ENCODE results near the gene PRKACG. TPM values are rescaled to one million over a fixed set of nuclear protein-coding genes. Genes with fewer than 3 reads are reported as not detected.
A peak's percentile ranks its signal among the peaks of the same experiment; 100 is the strongest.
"Not testable (repeated sequence)": the region's sequence is repeated elsewhere in the genome, so short reads cannot be mapped to it uniquely, and the experiment has no call there.

The PRKACG gene
- total RNA-seq, 1 donor from 2014 or later = not detected

DNA sequence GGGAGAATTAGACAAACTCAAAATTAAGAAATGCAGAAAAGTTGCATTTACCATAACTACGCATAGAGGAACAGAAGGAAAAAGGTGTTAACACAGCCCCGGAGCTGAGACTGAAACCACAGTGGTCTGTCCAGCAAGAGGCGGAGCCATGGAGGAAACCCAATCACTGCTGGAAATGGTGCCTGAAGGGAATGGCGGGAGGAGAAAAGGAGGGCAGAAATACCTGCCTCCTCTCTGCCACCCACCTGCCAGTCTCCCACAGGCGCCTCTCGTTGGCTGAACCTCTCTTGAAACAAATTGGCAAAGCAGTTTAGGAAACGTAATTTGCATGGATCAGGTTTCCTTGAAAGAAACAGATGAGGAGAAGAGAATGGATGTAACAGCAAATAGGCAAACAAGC lies 9.7 kb upstream of the PRKACG start:
- no peak for DNase-seq

DNA sequence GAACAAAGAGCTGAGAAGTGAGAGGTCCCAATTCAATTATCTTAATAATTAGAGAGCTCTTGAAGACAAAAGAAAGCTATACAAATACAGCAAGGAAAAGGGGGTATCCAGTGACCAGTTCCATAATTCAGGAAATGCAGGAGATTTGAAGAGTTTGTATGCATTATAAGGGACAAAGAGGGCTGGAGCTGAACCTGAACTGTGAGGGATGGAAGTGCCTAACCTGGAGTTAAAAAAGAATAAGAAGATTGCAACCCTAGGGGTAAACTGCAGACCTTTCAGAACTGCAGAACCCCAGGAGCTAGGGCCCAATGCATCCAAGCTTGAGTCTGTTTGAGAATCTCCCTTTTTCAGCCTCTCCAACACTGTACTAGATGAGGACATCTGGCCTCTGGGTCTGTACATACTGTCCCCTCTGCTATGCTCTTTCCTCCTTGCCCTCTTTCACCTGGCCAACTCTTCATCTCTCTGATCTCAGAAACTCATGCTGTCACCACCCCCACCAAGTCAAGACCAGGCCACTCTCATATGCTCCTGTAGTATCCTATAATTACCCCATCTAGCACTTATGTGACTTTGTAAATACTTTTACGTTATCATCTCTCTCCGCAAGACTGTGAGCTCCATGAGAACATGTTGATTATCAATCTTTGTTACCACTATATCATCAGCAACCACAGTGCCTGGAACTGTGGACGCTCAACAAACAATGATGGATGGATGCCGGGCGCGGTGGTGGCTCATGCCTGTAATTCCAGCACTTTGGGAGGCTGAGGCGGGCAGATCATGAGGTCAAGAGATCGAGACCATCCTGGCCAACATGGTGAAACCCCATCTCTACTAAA lies 6.6 kb upstream of the PRKACG start:
- DNase-seq = no peak

DNA sequence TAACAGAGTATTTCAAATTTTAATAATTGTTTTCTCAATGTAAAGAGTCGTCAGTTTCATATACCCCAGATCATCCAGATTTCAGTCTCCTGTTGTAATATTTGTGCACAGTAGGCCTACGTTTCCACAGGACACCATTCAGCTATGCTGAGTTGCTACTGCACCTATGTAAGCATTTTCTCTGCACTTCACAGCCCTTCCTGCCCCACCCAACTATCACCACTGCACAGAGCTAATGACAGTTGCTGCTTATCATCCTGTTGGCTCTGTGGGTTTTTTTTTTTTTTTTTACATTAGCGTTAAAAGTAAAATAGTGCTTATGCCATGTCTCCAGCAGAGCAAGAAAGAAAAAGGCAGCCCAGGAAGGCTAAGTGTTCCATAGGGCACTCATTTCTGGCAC lies 5.9 kb upstream of the PRKACG start:
- no peak for DNase-seq

GRCh38 chr9:69018737-69019136 lies 4.8 kb upstream of the PRKACG start:
- no peak for DNase-seq

DNA sequence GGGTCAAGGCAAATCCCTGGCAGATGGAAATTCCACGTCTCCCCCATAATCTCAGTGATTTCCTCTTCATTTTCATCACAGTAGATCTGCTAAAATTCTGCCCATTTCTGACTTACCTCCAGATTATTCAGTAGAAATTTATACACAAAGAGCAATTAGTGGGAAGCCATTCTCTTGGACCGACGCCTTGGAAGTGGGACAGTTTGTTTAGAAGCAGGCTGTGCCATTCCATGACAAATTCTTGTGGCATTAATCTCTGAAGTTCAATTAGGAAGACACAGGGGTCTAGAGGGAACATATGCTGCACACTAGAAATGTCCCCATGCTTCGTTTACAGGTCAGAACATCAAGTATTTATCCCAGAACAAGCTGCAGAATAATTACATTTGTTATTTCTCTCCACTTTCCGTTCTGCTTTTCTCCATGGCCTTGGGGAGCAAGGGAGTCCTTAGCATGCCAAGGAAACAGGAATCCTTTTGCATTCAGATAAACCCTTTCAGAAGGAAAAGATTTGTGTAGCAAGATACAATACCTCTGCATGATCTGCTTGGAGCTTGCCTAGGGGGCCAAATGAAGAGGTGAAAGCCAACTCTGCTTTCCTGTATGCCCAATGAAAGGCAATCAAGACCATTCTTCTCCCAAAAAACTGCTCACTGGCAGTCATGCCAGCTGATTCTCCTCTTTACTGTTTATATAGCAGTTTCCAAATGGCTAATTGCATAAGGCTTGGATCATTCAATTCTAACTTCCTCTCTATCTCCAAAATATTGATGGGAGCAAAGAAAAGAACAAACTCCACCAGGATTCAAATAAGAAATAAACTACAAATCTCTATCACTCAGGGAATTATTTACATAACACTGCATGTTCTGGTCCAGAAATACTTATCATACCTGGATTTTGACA lies 2.5 kb upstream of the PRKACG start:
- no peak for DNase-seq

- no peak for DNase-seq
Observed at GRCh38 chr9:69013382-69013727, 558 bp downstream of the PRKACG start.

GRCh38 chr9:69012696-69013381 lies 1.1 kb downstream of the PRKACG start:
- no peak for DNase-seq

DNA sequence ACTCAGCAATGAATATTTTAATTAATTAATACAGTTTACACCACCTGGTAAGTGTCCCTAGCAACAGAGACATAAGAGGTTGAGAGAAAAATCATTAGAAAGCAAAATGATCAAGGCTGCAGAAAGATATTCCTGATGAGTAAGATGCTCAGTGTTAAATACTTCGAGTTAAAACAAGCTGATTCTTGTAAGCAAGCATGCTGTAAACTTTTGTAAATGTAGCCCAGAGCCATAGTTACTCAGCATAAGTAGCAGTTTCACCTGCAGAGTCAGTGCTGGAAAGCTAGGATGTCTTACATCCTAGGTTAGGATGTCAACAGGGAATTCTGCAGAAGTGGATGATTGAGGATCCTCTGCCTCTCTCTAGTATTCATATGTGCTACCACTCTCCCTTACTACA lies 4.2 kb downstream of the PRKACG start:
- DNase-seq = no peak

DNA sequence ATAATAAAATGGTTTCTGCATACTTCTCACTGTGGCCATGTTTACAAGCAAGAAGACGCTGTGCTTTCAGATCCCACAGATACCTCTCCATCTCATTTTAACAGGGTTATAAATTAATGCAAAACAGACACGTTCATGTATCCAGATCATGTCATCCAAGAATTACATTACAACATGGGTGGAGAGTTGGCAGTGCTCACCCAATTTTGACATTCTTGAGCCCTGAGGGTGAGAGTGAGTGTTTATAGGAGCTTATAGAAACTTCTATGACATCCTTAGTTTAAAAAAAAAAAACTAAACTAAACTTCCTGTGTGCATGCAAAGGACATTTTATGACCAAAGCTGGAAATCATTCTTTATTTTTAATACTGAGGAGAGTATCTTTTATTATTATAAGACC lies 9.1 kb downstream of the PRKACG start:
- no peak for DNase-seq

DNA sequence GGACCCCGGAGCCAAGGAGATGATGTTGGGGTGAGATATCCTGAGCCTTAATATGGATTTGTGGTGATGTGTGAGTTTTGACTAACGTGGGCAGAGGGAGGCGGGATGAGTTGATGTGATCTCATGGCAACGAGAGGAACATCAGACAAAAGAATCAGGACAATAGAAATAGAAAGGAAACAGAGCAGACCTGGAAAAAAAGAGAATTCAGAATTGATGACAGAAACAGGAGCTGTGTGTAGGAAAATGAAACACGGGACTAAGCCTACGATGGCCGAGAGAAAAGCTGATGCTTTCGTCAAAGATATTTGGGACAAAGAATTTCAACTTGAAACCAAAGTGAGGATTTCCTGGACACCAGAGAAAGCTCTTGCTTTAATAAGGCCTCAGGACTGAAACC lies 10.9 kb downstream of the PRKACG start:
- DNase-seq = no peak

- no peak for DNase-seq
Observed at GRCh38 chr9:69001921-69002320, 12.0 kb downstream of the PRKACG start.

- peak; percentile 49 for DNase-seq
Observed at GRCh38 chr9:68999393-69000105, 14.4 kb downstream of the PRKACG start.

DNA sequence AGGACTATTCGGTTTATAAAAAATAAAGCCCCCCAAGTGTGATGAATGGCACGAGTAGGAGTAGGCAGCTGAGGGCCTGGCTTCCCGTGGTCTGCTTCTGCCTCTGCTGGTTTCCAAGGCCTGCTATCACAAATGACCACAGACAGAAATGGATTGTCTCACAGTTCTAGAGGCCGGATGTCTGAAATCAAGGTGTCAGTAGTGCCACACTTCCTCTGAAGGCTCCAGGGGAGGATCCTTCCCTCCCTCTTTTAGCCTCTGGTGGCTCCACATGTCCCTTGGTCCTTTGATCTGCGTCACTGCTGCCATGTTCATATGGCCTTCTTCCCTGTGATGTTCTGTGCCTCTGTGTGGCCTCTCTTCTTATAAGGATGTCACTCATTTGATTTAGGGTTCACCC lies 15.1 kb downstream of the PRKACG start:
- DNase-seq = no peak

DNA sequence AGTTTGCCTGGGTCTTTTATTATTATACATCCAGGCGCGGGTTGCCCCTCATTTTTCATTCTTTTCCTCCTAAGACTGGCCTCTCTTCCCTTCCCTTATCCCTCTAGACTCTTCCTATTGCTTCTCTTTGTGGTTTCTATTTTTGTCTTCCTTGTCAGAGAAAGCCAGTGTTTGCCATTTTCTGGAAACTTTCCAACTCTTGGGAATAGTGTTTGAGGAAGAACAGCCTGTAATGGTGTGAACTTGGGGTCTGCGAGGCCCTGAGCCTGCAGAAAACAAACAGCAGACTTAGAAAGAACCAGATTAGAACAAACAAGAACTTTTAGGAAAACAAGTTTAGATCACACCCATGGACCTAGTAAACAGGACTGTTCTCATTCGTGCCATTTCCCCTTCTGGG lies 15.5 kb downstream of the PRKACG start:
- DNase-seq = no peak

GRCh38 chr9:68997666-68998065 lies 16.2 kb downstream of the PRKACG start:
- no peak for DNase-seq

- no peak for DNase-seq
Observed at GRCh38 chr9:68996462-68996861, 17.5 kb downstream of the PRKACG start.

GRCh38 chr9:68995776-68996175 lies 18.1 kb downstream of the PRKACG start:
- DNase-seq = no peak

GRCh38 chr9:68991457-68991856 lies 22.5 kb downstream of the PRKACG start:
- DNase-seq = no peak

GRCh38 chr9:68986949-68987348 lies 27.0 kb downstream of the PRKACG start:
- DNase-seq = not testable (repeated sequence)

DNA sequence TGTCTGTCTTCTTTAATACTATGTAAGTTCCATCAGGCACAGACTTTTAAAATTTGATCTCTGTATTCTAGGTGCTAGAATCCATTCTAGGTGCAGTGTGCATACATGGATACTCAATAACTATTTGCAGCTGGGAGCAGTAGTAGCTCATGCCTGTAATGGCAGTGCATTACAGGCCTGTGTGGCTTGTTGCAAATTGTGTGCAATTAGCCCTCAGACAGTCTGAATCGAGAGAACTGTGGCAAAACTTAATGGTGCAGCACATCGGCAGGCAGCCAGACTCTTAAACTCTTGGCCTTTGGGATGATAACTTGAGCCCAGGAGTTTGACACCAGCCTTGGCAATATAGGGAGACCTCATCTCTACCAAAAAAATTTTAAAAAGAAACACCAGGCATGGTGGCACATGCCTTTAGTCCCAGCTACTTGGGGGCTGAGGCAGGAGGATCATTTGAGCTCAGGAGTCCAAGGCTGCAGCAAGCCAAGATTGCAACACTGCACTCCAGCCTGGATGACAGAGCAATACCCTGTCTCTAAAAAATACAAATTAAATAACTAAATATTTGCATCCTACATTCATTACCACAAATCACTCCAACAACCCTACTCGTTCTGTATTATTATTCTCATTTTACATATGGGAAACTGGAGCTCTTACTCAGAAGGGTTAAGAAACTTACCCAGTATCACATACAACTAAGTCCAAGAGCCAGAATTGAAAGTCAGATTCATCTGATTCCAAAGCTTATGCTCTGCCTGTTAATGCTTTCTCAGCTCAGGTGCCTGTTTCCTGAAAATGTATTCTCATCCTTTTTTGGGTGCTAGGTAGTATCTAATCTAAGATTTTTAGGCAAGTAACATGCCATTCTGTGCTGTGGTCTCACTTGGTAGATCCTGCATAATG lies 30.1 kb downstream of the PRKACG start:
- DNase-seq = no peak

DNA sequence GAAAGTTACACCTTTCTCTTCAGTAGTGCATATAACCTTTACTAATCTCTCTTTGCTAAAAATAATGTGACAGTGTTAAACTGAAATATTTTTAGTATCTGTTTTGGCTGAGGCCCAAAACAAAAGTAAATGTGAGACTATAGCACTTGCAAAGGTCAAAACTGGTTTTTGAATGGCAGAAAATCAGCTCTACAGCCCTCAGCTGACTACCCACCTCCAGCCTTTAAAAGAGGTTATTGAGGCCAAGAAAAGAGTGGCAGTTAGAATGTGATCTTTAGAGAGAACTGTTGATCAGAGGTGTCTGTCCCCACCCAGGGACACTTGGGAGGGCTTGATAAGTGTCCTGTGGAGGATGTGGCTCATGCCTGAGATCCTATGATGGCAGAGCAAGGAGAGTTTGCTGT lies 30.9 kb downstream of the PRKACG start:
- no peak for DNase-seq

All from occipital lobe (tissue), 2 donors.